Cardiac septum (tissue), 1 donor: ENCODE results near the gene GPR3. TPM values are rescaled to one million over a fixed set of nuclear protein-coding genes. Genes with fewer than 3 reads are reported as not detected.

Experiments
- DNase-seq: peaks from one replicate; pipeline ENCODE4 v3.0.0-alpha.2; 2020; ENCODE audit warnings: low spot score
- intact Hi-C: fragments of 100-400 bp; cut with DNase I; formaldehyde crosslinking; loops from one replicate; pipeline ENCODE4 v1.14.0; 2022
- long read RNA-seq: library from polyadenylated mRNA; unstranded; transcript quantifications from one replicate; pipeline ENCODE4 v2.0.0, GENCODE V29; 2021
- total RNA-seq: library from RNA; stranded (reverse); fragmentation: NEBNext Ultra II Directional; extraction: Animal tissue kit (Norgen Biotek cat#: 25700); gene quantifications from one replicate; pipeline ENCODE4 v1.2.1, GENCODE V29; 2021
- donor health status: DM: no; HTN: no; CAD: no.

GPR3 gene
- 2.3 TPM for total RNA-seq
- long read RNA-seq, transcript GPR3-201 (2 exons, 2,115 nt): major isoform, 5 of 5 reads
- long read RNA-seq, partial matches to known transcripts: 0 of 5 reads
- long read RNA-seq, other reads (novel, unspliced or antisense): 0 of 5 reads

GRCh38 chr1:27392096-27392777, at the start of gene GPR3:
Gene GPR3, plus strand, starts transcription at chr1:27392622. Its CDS starts 1,177 bp downstream, at chr1:27393799.
- intact Hi-C loops: loop anchor here (2.0 to 5.0 kb wide), 4 partner anchors 25 to 270 kb away; partner anchors contain the start of gene MAP3K6

GRCh38 chr1:27342778-27343638, 49.4 kb upstream of the GPR3 start:
- intact Hi-C loops: loop anchor here (5.0 kb wide), 1 partner anchor 36 kb away; no protein-coding TSS in a partner anchor
- DNase-seq: peak; percentile 93

More at GRCh38 chr1:27392096-27392777, at the start of gene GPR3:
- peak; percentile 94 for DNase-seq

- no peak for DNase-seq
- intact Hi-C loops: loop anchor here (5.0 kb wide), 1 partner anchor 36 kb away; no protein-coding TSS in a partner anchor
These were observed 48.8 kb upstream of the GPR3 start for GRCh38 chr1:27343639-27344025.

- intact Hi-C loops: no loop called here
These were observed 47.1 kb upstream of the GPR3 start for GRCh38 chr1:27345272-27345671.

GRCh38 chr1:27346357-27346756, 46.1 kb upstream of the GPR3 start:
- intact Hi-C loops: no loop called here
- no peak for DNase-seq

More at GRCh38 chr1:27345272-27345671, 47.1 kb upstream of the GPR3 start:
- no peak for DNase-seq

GRCh38 chr1:27346991-27347624, 45.3 kb upstream of the GPR3 start:
- intact Hi-C loops: no loop called here
- no peak for DNase-seq

GRCh38 chr1:27348861-27349783, 43.3 kb upstream of the GPR3 start:
- DNase-seq: no peak
- intact Hi-C loops: no loop called here

GRCh38 chr1:27349784-27350662, 42.4 kb upstream of the GPR3 start:
- no peak for DNase-seq
- intact Hi-C loops: no loop called here

GRCh38 chr1:27350663-27351540, 41.5 kb upstream of the GPR3 start:
- DNase-seq: no peak
- intact Hi-C loops: no loop called here

- DNase-seq: no peak
- intact Hi-C loops: no loop called here
These were observed 40.8 kb upstream of the GPR3 start for GRCh38 chr1:27351541-27352107.

GRCh38 chr1:27353166-27353565, 39.3 kb upstream of the GPR3 start:
- no peak for DNase-seq
- intact Hi-C loops: no loop called here

GRCh38 chr1:27353629-27354028, 38.8 kb upstream of the GPR3 start:
- intact Hi-C loops: no loop called here

GRCh38 chr1:27355683-27356082, 36.7 kb upstream of the GPR3 start:
- intact Hi-C loops: loop anchor here (5.0 kb wide), 1 partner anchor 37 kb away; the partner anchor contains the start of gene GPR3
- DNase-seq: no peak

More at GRCh38 chr1:27353629-27354028, 38.8 kb upstream of the GPR3 start:
- DNase-seq: no peak

GRCh38 chr1:27356277-27356618, 36.2 kb upstream of the GPR3 start:
- DNase-seq: no peak
- intact Hi-C loops: loop anchor here (5.0 kb wide), 1 partner anchor 36 kb away; the partner anchor contains the start of gene GPR3

GRCh38 chr1:27356619-27357280, 35.7 kb upstream of the GPR3 start:
- no peak for DNase-seq
- intact Hi-C loops: loop anchor here (5.0 kb wide), 1 partner anchor 36 kb away; the partner anchor contains the start of gene GPR3
